OCI-LY3 (cell line): ENCODE measurements around the gene ZSCAN1.

Experiments used
- H2AFZ ChIP-seq: fragments of 200-600, 300-600 bp; shearing (Covaris generic); 2 replicates; pipeline ENCODE4 v1.6.0; 2014; ENCODE audit warnings: antibody characterized with exemption, low read depth, low read length
- H3K27ac ChIP-seq: fragments of 200-600, 300-600 bp; sonication (generic); 2 replicates; pipeline ENCODE4 v1.5.1; 2014; ENCODE audit warnings: mild to moderate bottlenecking, low read length, moderate library complexity, mixed read lengths
- H3K27me3 ChIP-seq: fragments of 200-600, 300-600 bp; sonication (generic); 2 replicates; pipeline ENCODE4 v1.6.1; 2014; ENCODE audit warnings: low read depth, low read length, mixed read lengths
- H3K36me3 ChIP-seq: fragments of 200-600, 300-600 bp; sonication (generic); replicated peaks from 2 replicates; pipeline ENCODE3; 2014; ENCODE audit warnings: low read depth, low read length, mixed read lengths
- H3K4me1 ChIP-seq: fragments of 300-600, 200-600 bp; sonication (generic); 2 replicates; pipeline ENCODE4 v1.6.1; 2014; ENCODE audit warnings: low read length, mixed read lengths
- H3K4me2 ChIP-seq: fragments of 200-600, 300-600 bp; sonication (generic); 2 replicates; pipeline ENCODE4 v1.6.1; 2014; ENCODE audit warnings: low read length, mixed read lengths
- H3K4me3 ChIP-seq: fragments of 300-600, 200-600 bp; sonication (generic); 2 replicates; pipeline ENCODE4 v1.5.1; 2014; ENCODE audit warnings: antibody characterized with exemption, mild to moderate bottlenecking, low read length, moderate library complexity
- H3K79me2 ChIP-seq: fragments of 300-600, 200-600 bp; shearing (Covaris generic); 2 replicates; pipeline ENCODE4 v1.6.1; 2014; ENCODE audit warnings: mild to moderate bottlenecking, low read length, mixed read lengths
- H3K9ac ChIP-seq: fragments of 300-600, 200-600 bp; shearing (Covaris generic); 2 replicates; pipeline ENCODE4 v1.6.0; 2014; ENCODE audit warnings: mild to moderate bottlenecking, low read length, moderate library complexity
- H3K9me3 ChIP-seq: fragments of 200-600, 300-600 bp; shearing (Covaris generic); 2 replicates; pipeline ENCODE4 v1.6.1; 2014; ENCODE audit warnings: low read length, mixed read lengths; ENCODE audit not compliant: insufficient read depth
- H4K20me1 ChIP-seq: fragments of 200-600, 300-600 bp; sonication (generic); 2 replicates; pipeline ENCODE4 v1.6.1; 2016; ENCODE audit warnings: low read length, mixed read lengths; ENCODE audit not compliant: insufficient read depth
- CTCF ChIP-seq: fragments of 200-600, 300-600 bp; sonication (generic); IDR thresholded peaks from 2 replicates; pipeline ENCODE4 v1.5.1; 2014; ENCODE audit warnings: antibody characterized with exemption, low read length, low read depth
- EZH2phosphoT487 ChIP-seq: fragments of 200-600 bp; shearing (Covaris generic); IDR thresholded peaks from 2 replicates; pipeline ENCODE4 v1.6.1; 2018; ENCODE audit warnings: antibody characterized with exemption, mixed run types, low read depth

ZSCAN1 gene

GRCh38 chr19:58020129-58020528 lies 13.7 kb upstream of the ZSCAN1 start:
- Histone ChIP-seq H3K79me2 (no peaks in the 10 kb centered on the region), H3K9ac (no peak overlapping the region), H3K4me1 (no peaks in the 10 kb centered on the region), H4K20me1 (no peaks in the 10 kb centered on the region), H3K9me3 (peaks cover 9% of the 10 kb centered on the region; the same call in 1 of the 2 replicates), H3K27me3 (no peaks in the 10 kb centered on the region), H2AFZ (no peak overlapping the region), H3K4me3 (no peak overlapping the region), H3K36me3 (no peaks in the 10 kb centered on the region), H3K27ac (no peak overlapping the region), H3K4me2 (no peak overlapping the region)
- no peak for TF ChIP-seq CTCF
- no peak for TF ChIP-seq EZH2phosphoT487

GRCh38 chr19:58021541-58022282 lies 12.1 kb upstream of the ZSCAN1 start:
- Histone ChIP-seq H3K4me1 (no peaks in the 10 kb centered on the region), H3K36me3 (no peaks in the 10 kb centered on the region), H3K4me2 (no peak overlapping the region), H3K4me3 (no peak overlapping the region), H3K27ac (no peak overlapping the region), H2AFZ (no peak overlapping the region), H4K20me1 (no peaks in the 10 kb centered on the region), H3K9ac (no peak overlapping the region), H3K79me2 (no peaks in the 10 kb centered on the region), H3K27me3 (no peaks in the 10 kb centered on the region), H3K9me3 (peaks cover 9% of the 10 kb centered on the region; the same call in 1 of the 2 replicates)
- no peak for TF ChIP-seq EZH2phosphoT487
- no peak for TF ChIP-seq CTCF

- H4K20me1 ChIP-seq = no peaks in the 10 kb centered on the region
- H3K4me3 ChIP-seq = no peak overlapping the region
- no peaks in the 10 kb centered on the region for H3K4me1 ChIP-seq
- no peak overlapping the region for H3K9ac ChIP-seq
- H3K4me2 ChIP-seq = no peak overlapping the region
- no peaks in the 10 kb centered on the region for H3K79me2 ChIP-seq
- no peak for TF ChIP-seq CTCF
- no peak for TF ChIP-seq EZH2phosphoT487
- no peak overlapping the region for H2AFZ ChIP-seq
- peaks cover 9% of the 10 kb centered on the region; the same call in 1 of the 2 replicates for H3K9me3 ChIP-seq
- no peaks in the 10 kb centered on the region for H3K36me3 ChIP-seq
- H3K27ac ChIP-seq = no peak overlapping the region
- no peaks in the 10 kb centered on the region for H3K27me3 ChIP-seq
These were observed 11.6 kb upstream of the ZSCAN1 start for GRCh38 chr19:58022283-58022660.

- Histone ChIP-seq H3K4me1 (no peaks in the 10 kb centered on the region), H2AFZ (no peak overlapping the region), H3K27me3 (no peaks in the 10 kb centered on the region), H3K79me2 (no peaks in the 10 kb centered on the region), H4K20me1 (no peaks in the 10 kb centered on the region), H3K27ac (no peak overlapping the region), H3K4me3 (no peak overlapping the region), H3K4me2 (no peak overlapping the region), H3K36me3 (no peaks in the 10 kb centered on the region), H3K9me3 (peaks cover 9% of the 10 kb centered on the region; the same call in 1 of the 2 replicates), H3K9ac (no peak overlapping the region)
- no peak for TF ChIP-seq EZH2phosphoT487
- TF ChIP-seq CTCF = no peak
These were observed 9.2 kb upstream of the ZSCAN1 start for GRCh38 chr19:58024661-58025060.
